Measurements from ENCODE around the gene ADAMTS15.

The ADAMTS15 gene

DNA sequence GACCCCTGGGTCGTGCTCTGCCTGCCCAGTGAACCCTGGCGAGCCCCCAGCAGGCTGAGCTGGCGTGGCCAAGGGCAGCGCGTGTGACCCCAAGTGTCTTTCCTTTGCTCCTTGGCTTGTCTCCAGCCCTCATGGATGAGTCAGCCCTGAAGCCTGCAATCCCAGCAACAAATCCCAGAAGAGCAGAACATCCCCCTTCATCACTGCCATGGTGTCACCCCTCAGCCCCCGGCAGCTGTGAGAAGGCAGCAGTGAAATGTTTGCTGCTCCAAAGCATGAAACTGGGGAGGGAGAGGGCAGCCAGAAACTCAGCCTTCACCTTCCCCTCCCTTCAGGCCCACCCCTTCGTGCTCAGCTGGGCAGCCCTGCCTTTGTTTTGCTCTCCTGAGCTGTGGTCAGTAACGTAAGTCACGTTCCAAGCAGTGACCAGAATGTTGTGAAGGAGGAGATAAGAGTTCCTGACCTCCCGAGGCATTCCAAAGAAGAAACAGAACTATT is 29.8 kb downstream of the ADAMTS15 start:
- peak; percentile 89 for DNase-seq (ENCODE audit: low spot score)

DNA sequence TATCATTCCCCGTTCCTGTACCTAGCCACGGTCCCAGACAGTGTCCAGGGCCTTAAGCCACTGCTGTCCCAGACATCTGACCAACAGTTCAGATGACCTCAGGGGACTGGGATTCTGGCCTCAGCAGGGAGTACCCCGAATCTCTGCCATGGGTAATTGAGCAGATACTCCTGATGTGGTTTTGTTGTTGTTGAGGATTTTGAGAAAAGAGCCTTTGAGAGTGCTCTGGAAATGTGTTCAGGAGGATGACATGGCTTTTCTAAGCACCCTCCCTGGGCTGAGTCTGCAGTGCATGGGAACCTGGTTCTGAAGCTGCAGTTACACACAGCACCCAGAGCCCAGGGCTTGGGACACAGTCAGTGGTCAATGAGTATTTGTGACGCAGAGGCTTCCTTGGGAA is 30.4 kb downstream of the ADAMTS15 start:
- peak; percentile 32 for DNase-seq (ENCODE audit: low spot score)

DNA sequence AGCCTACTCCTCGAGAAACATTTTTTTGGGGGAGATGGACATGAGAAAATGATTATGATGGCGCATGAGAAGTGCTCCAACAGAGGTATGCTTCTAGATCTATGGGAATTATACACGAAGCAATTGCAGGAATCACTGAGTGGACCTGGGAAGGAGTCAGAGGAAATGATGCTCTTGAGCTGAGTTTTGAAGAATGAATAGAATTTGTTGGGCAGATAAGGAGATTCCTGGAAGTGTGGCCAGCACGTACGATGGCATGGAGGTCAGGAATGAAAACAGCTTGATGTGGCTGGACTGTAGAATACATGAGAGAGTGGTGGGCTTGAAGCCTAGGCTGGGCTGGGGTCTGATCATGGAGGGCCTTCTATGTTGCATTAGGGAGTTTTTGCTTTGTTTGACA is 31.7 kb downstream of the ADAMTS15 start:
- no peak for DNase-seq (ENCODE audit: low spot score)

DNA sequence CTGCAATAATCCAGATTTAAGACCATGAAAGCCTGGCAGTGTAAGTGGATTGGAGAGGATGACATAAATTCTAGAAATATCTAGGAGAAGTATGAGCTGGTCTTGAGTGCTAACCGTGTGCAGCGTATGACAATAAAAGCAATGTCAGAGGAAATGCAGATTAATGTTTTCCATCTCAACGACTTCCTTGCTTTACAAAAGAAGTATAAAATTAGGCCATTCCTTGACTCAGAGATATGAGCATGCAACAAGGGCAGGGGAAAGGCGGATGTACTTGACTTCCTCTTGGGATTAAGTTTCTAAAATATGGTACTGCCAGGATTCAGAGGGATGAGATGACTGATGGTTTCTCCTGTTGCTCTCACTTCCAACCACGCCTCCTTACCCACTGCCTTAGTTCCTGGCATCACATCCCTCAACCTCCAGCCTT is 32.3 kb downstream of the ADAMTS15 start:
- peak; percentile 19 for DNase-seq (ENCODE audit: low spot score)

DNA sequence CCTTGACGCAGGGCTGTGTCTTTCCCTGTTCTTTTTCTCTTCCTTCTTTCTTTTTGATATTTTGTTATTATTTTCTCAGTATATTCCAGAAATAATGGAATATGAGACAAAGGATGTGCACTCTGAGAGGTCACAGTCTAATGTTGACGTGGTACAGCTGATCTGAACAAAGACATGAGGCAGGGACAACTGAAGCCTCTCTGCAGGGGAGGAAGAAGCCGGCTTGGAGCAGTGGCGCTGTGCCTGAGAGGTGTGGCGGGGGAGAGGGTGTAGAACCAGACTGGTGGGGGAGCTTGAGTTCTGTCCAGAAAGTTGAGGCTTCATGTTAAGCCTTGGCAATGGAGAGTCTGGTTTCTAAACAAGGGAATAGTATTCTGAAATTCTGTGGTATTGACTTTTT is 34.7 kb downstream of the ADAMTS15 start:
- no peak for DNase-seq (ENCODE audit: low spot score)

DNA sequence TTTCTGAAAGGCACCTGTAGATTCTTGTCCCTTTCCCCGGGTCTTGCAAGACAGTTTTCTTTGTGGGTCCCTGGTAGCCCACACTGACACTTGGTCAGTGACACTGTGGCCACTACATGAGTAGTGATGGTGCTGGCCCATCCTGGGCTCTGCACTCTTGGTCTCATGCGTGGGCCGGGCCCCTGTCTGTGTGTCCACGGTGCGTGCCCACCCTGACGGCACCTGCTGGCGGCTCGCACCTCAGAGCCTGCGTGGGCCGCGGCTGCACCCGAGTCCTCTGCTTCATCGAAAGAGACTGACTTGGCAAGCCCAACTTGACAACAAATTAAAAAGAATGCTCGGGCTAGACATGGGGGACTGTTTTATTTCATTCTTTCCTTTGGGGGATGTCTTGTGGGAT is 37.5 kb downstream of the ADAMTS15 start:
- no peak for DNase-seq (ENCODE audit: low spot score)

DNA sequence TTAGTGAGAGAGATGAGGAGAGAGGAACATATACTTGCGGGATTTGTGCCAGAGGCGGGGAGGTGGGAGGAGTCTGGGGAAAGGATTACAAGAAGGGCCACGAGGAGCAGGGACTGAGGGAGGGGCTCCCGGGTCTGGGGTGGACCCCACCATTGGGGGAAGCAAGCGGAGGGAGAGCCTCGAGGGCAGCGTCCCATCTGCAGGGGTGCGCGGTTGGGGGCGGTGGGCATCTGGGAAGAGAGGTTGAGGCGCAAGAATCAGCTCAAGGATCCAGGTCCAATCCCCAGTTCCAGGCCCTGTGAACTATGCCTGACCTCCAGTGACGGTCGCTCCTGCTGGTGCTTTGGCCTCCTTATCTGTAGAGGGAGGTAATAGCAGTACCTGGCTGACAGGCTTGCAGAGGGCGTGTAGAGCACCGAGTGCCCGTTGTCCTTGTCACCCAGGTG is 38.0 kb downstream of the ADAMTS15 start:
- DNase-seq (ENCODE audit: low spot score) = no peak

DNA sequence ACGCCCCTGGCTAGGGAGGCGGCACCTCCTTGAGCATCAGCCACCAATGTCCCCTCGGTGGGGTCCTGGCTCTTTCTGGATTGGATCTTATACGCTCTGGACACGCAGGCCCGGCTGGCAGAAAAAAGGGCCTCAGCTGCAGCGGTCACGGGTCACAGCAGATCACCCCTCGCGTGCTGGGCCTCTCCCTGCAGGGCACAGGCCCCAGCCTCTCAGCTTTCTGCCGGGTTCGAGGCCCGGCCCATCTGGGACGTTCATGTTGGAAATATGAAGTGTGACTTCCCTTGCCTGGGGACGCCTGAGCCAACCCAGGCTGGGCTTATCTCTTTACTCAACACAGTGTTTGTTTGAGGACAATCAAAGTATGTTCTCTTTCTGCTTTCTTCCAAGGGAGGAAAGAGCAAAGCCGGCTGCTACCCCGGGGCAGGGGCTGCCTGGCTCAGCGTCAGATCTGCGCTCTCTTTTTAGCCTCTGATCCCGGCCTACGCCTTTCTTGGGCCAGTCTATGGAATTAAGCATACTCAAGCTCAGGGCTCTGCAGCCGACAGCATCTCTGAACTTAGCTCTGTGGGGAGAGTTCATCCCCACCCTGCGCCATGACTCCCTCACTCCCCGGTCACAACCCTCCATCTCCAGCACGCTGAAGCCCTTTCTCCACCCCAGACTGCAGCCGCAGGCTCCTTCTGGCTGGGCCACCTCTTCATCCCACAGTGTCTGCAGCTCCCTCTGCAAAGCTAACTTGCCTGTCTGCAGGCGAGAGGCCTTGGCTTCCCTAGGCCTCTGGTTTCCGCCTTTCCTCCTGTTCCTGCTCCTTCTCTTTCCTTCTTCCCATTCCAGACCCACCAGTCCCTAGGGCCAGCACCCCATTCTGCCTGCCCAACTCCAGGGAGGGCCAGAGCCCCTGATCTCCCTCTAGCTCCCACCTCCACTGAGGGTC is 38.8 kb downstream of the ADAMTS15 start:
- DNase-seq (ENCODE audit: low spot score) = no peak

DNA sequence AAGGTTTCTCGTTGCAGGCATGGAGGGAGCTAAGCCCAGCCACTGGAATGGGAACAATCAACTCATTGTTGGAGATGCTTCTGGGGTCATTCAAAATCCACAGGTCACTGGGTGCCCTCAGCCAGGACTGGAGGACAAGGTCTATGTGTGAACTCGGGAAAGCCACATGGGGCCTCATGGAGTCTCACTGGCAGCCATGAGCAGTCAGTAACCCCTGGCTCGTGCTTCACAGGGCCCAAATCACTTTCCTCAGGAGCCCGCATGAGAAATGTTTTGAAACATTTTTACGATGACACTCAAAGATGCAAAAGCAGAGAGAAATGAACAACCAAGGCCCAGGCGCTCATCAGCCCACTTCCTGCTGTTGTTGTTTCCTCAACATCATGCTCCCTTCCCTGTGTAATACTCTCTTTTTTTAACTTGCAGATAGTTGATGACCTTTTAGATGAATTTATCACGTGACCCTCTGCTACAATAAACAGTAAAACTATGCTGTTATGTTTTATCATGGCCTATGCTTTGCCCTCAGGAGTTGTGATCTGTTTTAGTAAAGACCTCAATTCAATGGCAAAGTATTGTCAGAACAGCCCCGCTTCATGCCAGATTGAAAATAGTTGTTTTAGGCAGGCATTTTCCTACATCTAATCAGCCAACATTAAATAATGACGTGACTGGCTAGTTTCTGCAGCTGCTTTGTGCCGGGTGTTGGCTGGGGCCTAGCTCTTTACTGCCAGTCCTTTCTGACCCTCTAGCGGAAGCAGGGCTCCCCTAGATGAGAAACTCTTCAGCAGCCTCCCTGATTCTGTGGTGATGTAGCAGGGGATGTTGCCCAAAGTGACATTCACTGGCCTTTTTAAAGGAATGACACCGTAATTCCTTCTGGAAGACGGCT is 39.7 kb downstream of the ADAMTS15 start:
- DNase-seq (ENCODE audit: low spot score) = no peak

DNA sequence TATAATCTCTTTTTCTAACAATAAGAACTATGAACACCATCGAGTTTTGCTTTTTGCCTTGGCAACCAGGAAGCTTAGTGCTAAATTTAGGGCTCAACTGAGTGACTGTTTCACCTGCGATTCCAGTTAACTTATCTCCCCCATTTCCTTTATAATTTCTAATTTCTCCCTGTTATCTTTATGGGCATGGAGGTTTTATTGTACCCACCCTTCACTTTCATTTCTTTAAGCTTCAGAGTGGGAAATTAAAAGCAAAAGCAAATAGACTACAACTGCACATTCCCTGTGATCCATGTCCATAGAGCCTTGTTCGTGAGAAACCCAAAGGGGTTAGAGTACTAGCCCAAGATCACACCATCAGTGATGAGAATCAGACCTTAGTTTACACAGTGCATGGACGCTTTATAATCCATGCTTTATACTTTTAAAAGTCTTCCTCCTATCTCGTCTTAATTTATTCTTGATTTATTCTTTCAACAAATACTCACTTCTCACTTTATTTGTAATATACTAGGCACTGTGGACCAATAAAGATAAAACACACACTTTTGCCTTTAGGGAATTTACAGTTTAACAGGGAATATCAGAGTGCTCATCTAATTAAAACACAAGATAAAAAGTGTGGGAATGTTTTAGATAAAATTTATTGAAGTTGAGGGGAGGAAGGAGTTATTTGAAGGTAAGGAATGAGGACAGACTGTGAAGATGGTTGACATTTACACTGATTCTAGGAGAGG is 40.6 kb downstream of the ADAMTS15 start:
- no peak for DNase-seq (ENCODE audit: low spot score)

DNA sequence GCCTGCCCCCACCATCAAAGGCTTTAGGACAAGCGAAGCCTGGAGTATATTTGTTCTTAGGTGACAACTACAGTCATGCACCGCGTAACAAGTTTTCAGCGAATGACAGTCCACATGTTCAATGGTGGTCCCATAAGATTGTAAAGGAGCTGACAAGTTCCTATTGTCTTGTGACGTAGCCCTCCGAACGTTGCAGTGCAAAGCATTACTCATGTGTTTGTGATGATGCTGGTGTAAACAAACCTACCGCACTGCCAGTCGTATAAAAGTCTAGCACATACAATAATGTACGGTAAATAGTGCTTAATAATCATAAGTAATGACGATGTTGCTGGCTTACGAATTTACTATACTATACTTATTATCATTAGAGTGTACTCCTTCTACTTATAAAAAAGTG is 41.3 kb downstream of the ADAMTS15 start:
- DNase-seq (ENCODE audit: low spot score) = no peak

DNA sequence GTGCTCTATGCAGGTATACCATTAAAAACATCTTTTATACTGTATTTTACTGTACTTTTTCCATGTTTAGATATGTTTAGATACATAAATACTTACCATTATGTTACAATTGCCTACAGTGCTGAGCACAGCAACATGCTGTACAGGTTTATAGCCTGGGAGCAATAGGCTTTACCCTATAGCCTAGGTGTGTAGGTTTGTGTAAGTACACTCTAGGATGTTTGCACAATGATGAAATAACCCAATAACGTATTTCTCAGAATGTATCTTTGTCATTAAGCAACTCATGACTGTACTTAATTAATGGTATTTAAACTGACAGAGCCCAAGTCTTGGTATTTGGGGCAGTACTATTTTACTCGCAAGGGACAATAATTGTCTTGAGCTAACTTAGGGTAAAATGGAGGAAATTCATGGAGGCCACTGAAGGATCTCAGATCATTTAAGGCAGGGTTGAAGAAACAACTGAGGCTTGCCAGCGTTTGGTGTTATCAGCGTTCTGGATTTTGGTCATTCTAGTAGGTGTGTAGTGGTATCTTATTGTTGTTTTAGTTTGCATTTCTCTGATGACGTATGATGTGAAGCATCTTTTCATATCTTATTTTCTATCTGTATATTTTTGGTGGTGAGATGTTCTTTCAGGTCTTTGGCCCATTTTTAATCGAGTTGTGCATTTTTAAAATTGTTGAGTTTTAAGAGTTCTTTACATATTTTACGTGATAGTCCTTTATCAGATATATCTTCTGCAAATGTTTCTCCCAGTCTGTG is 42.4 kb downstream of the ADAMTS15 start:
- DNase-seq (ENCODE audit: low spot score) = no peak

DNA sequence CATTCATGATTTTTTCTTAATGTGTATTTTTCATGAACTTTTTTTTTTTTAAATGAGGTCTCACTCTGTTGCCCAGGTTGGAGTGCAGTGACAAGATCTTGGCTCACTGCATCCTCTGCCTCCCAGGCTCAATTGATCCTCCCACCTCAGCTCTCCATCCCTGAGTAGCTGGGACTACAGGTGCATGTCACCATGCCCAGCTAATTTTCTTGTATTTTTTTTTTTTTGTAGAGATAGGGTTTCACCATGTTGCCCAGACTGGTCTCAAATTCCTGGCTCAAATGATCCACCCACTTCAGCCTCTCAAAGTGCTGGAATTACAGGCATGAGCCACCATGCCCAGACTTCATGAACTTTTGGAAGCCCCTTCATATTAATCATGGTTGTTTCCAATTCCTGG is 49.7 kb downstream of the ADAMTS15 start:
- no peak for DNase-seq (ENCODE audit: low spot score)

DNA sequence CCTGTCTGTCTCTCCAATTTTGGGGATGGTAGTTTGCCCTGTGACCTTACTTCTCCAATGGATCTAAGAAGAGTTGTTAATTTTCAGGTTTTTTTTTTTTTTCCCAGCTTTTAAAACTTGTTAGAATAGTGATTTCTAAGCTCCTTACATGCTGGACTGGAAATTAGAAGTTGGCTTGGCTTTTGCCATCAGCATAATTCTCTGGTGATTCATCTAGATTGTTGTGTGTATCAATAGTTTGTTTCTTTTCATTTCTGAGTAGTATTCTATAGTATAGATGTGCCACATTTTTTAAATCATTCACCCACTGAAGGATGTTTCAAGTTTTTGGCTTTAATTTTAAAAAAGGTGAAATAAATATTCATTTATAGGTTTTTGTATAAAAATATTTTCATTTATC is 51.4 kb downstream of the ADAMTS15 start:
- DNase-seq (ENCODE audit: low spot score) = no peak

DNA sequence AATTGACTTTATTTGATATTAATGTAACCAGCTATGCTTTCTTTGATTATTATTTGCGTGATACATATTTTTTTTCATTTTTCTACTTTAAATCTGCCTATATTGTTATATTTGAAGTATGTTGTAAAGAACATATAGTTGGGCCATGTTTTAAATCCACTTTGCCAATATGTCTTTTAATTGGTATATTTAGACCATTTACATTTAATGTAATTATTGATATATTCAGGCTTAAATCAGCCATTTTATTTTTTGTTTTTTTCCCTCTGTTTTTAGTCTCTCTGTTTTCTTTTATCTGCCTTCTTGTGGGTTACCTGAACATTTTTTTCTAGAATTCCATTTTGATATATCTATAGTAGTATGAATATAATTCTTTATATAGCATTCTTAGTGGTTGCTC is 55.9 kb downstream of the ADAMTS15 start:
- no peak for DNase-seq (ENCODE audit: low spot score)

DNA sequence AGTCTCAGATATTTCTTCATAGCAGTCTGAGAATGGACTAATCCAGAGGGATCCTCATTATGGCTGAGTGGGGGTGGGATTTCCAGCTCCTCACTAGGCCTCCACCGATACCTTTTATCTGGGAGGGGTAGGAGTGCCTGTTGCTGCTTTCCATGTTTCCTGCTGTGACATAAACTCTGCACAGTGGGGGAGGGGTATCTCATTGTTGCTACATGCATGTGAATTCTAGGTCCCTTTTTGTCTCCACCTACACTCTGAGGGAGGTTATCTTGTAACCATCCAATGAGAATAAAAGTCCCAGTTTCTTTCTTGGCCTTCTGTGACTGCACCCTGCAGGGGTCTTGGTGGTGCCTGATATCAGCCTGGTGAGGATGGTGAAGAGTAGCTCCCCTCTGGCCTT is 60.5 kb downstream of the ADAMTS15 start:
- DNase-seq (ENCODE audit: low spot score) = no peak

DNA sequence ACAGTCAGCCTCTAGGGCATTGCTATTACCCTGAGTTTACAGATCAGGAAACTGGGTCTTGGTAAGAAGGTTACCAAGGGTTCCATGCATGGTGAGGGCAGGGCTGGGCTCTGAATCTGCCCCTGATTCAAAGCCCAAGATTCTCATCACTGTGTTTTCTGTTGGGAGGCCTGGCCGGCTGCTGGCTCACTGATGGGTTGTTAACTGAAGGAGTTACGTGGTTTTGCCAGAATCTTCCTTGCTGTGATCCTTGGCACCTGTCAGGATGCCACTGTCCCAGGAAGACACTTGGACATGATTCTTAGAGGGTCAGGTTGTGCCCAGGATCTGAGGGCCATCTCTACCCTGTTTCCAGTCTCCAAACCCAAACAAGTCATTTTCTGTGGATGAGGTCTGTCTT is 61.5 kb downstream of the ADAMTS15 start:
- no peak for DNase-seq (ENCODE audit: low spot score)

DNA sequence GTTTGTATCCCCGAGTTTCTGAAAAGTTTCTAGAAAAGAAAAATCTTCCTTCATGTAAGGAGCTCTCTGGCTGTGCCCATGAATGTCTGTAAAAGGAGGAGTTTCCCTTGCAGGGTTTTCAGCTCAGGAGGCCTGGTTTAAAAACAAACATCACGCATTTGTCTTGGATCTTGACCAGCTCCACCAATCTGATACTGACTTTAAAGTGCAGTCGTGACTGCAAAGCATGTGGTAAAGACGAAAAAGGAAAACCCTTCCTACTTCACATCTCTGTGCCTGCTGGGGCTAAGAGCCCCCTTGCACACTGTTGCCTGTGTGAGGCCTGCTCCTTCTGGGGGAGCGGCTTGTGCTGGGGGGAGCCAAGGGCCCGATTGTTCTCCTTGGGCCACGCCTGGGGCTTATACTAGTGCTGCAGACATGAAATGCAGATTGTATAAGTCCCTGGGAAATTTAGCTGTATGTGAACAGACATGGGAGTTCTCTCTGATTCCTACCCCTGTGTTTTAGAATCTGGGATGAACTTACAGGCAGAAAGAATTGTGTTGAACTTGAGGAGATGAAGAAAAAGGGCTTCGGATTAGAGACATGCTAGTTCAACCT is 62.1 kb downstream of the ADAMTS15 start:
- DNase-seq (ENCODE audit: low spot score) = no peak

DNA sequence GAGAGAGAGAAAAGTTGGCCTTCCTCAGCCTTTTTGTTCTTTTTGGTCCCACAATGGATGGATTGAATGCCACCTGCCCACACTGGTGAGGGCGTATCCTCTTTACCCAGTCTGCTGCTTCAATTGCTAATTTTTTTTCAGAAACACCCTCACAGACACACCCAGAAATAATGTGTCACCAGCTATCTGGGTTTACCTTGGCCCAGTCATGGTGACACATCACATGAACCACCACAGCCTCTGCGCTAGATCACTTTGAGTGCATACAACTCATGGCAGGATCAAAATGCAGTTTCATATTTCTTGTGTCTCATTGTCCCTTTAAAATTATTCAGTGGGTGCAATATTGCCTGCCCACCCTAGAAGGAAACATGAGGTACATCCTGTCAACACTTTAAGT is 63.3 kb downstream of the ADAMTS15 start:
- peak; percentile 52 for DNase-seq (ENCODE audit: low spot score)

DNA sequence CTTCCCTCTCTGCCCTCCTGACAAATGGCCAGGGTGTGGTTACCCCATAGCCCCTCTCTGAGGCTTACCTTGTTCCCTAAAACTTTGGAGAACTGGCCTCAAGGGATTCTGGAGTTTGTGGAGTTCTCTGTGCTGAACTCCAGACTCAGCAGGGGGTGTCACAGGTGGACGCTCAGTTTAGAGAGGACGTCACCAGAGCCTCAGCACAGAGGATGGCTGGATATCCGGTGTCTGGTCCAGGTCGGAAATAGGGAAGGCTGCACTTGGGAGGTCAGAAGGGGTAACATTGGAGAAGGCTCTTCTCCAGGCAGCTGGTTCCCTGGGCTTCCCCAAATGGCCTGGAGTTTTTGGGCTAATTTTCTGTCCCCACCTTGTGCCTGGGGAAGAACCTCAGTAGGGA is 64.2 kb downstream of the ADAMTS15 start:
- DNase-seq (ENCODE audit: low spot score) = no peak

DNA sequence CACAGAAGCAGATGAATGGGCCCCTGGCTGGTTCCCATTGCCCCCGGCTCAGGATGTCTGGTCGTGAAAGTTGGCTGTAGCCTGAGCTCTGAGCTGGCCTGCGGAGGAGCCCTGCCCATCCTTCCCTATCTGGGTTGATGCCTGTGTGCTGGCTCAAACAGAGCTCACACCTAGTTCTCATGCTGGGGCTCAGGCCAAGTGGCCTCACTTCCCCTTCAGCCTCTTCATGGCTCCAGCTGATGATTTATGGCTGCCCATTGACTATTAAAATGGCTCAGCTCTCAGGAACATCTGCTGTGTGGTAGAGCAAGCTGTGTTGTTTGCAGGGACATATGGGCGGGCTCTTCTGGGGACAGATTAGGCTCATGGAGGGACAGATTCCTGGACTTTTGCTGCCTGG is 64.7 kb downstream of the ADAMTS15 start:
- DNase-seq (ENCODE audit: low spot score) = no peak

All from kidney tubule cell (primary cell).